Prostate gland (tissue), 2 donors: ENCODE results near the gene GFPT1. TPM values are rescaled to one million over a fixed set of nuclear protein-coding genes. Genes with fewer than 3 reads are reported as not detected.

Source experiments
- DNase-seq: peaks from one replicate; pipeline ENCODE4 v3.0.0-alpha.2; 2019; ENCODE audit warnings: low spot score
- H3K27ac ChIP-seq, 2 donors: fragments of 200-600 bp; sonication (generic); 2 replicates each; pipeline ENCODE4 v1.5.1; 2017 to 2019
- H3K27me3 ChIP-seq: fragments of 200-600 bp; sonication (generic); replicated peaks from 2 replicates; pipeline ENCODE4 v1.5.1; 2019; ENCODE audit not compliant: insufficient read depth
- H3K36me3 ChIP-seq, 2 donors: fragments of 200-600 bp; sonication (generic); 1 replicate in 1 of 2; 2 replicates in 1 of 2; pipeline versions ENCODE4 v1.5.1 to v1.8.1; 2017 to 2019
- H3K4me1 ChIP-seq: fragments of 200-600 bp; sonication (generic); replicated peaks from 2 replicates; pipeline ENCODE4 v1.5.1; 2019
- H3K4me3 ChIP-seq, 2 donors: fragments of 200-600 bp; sonication (generic); 2 replicates each; pipeline ENCODE4 v1.5.1; 2017 to 2019
- H3K9me3 ChIP-seq: fragments of 200-600 bp; sonication (generic); 2 replicates; pipeline ENCODE4 v1.5.1; 2017
- POLR2A ChIP-seq: fragments of 450-650 bp; IDR thresholded peaks from one replicate; pipeline ENCODE4 v1.6.1; 2016; ENCODE audit warnings: antibody characterized with exemption, mild to moderate bottlenecking
- POLR2AphosphoS5 ChIP-seq: sonication (generic); formaldehyde crosslinking; IDR thresholded peaks from one replicate; pipeline ENCODE4 v1.6.1; 2017; ENCODE audit warnings: antibody characterized with exemption
- WGBS: methylation state at CpG from one replicate; pipeline ENCODE4 v1.1.5; 2018; 5-methylcytosine and 5-hydroxymethylcytosine counted together
- intact Hi-C: fragments of 100-400 bp; cut with DNase I; formaldehyde crosslinking; loops from one replicate; pipeline ENCODE4 v1.14.2; 2022
- total RNA-seq, 2 donors: library from RNA; depleted of rRNA; stranded (reverse); fragments of >200 nt; gene quantifications; one replicate each; pipeline ENCODE4 v1.1.0, GENCODE V29; 2016
- TF ChIP-seq, protein P1 (sequence below), 4 experiments: fragments of 200-600 bp in 2 of 4; fragments of 450-650 bp in 2 of 4; sonication (generic) in 2 of 4; IDR thresholded peaks; 1 replicate in 3 of 4; 2 replicates in 1 of 4; pipeline ENCODE4 v1.5.1; 2016 to 2019; ENCODE audit warnings: antibody characterized with exemption in 4 of 4, mild to moderate bottlenecking in 2 of 4, moderate library complexity in 2 of 4

The GFPT1 gene
- total RNA-seq, 2 donors from 2014 or later: 27.4 to 52.7 TPM

DNA sequence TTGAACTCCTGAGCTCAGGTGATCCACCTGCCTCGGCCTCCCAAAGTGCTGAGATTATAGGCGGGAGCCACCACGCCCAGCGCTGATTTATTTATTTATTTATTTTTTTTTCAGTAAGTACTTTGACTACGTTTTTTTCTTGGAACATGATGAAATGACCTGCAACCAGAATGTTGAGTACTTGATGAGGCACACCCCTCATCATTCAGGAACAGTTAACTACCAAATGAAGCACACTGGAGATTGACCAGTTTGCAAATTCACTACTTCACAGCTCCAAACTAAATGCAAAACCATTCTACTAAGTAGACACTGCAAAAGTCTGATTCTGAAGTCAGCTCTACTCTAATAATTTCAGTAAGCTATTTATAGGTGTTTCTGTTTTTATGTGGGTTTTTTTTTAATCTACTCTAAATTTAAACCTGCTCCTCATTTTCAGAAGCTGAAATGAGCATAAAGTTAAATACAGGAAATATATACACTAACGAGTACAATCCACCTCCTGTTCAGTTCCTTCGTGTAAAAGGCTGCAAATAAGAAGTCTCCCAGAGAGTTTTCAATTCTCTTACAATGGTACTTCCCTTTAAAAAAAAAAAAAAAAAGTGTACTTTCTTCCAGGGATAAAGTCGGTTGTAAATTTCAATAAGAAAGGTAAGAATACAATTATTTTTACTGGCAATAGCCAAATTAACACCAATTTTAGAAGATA is 1.4 kb downstream of the GFPT1 start:
- Histone ChIP-seq H3K4me3 (peak overlapping the region; percentile 67 to 99), H3K27ac (peak overlapping the region in 1 of 2 donors; percentile 84), H3K27me3 (no peaks in the 10 kb centered on the region), H3K4me1 (peaks cover 2% of the 10 kb centered on the region), H3K9me3 (no peaks in the 10 kb centered on the region), H3K36me3 (no peaks in the 10 kb centered on the region)
- no peak for DNase-seq
- TF ChIP-seq POLR2A: no peak
- TF ChIP-seq, protein P1, sequence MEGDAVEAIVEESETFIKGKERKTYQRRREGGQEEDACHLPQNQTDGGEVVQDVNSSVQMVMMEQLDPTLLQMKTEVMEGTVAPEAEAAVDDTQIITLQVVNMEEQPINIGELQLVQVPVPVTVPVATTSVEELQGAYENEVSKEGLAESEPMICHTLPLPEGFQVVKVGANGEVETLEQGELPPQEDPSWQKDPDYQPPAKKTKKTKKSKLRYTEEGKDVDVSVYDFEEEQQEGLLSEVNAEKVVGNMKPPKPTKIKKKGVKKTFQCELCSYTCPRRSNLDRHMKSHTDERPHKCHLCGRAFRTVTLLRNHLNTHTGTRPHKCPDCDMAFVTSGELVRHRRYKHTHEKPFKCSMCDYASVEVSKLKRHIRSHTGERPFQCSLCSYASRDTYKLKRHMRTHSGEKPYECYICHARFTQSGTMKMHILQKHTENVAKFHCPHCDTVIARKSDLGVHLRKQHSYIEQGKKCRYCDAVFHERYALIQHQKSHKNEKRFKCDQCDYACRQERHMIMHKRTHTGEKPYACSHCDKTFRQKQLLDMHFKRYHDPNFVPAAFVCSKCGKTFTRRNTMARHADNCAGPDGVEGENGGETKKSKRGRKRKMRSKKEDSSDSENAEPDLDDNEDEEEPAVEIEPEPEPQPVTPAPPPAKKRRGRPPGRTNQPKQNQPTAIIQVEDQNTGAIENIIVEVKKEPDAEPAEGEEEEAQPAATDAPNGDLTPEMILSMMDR (IDR thresholded peaks at IDR 0.05): no peak
- no peak for TF ChIP-seq POLR2AphosphoS5
- 49% methylated on average over 8 of the region's 8 CpGs for WGBS
- intact Hi-C loops: loop anchor here (5.0 kb wide), 2 partner anchors 52 to 257 kb away; partner anchors contain the start of genes AAK1 and NFU1

DNA sequence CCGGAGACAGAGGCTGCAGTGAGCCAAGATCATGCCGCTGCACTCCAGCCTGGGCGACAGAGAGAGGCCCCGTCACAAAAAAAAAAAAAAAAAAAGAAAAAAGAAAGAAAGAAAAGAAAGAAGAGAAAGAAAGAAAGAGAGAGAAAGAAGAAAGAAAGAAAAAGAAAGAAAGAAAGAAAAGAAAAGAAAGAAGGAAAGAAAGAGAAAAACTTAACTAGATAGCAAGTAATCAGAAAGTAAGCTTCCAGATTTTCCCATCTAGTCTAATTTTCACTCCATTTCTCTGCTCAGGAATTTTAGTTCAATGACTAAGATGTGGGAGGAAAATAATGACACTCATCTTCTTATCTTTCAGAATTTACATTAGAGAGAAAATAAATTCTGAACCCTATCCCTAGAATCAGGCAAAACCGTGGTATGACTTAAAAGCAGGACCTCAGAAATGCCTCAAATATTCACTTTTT is 2.4 kb downstream of the GFPT1 start:
- no peaks in the 10 kb centered on the region for H3K27me3 ChIP-seq
- 96% methylated on average over 5 of the region's 5 CpGs for WGBS
- H3K36me3 ChIP-seq: no peaks in the 10 kb centered on the region
- H3K4me3 ChIP-seq: no peak overlapping the region
- no peak overlapping the region for H3K27ac ChIP-seq
- H3K9me3 ChIP-seq: no peaks in the 10 kb centered on the region
- DNase-seq: no peak
- peaks cover 2% of the 10 kb centered on the region for H3K4me1 ChIP-seq
- intact Hi-C loops: loop anchor here (5.0 kb wide), 2 partner anchors 53 to 258 kb away; partner anchors contain the start of genes AAK1 and NFU1
- TF ChIP-seq POLR2A (no peak), POLR2AphosphoS5 (no peak)
- TF ChIP-seq, protein P1 (IDR thresholded peaks at IDR 0.05): no peak

DNA sequence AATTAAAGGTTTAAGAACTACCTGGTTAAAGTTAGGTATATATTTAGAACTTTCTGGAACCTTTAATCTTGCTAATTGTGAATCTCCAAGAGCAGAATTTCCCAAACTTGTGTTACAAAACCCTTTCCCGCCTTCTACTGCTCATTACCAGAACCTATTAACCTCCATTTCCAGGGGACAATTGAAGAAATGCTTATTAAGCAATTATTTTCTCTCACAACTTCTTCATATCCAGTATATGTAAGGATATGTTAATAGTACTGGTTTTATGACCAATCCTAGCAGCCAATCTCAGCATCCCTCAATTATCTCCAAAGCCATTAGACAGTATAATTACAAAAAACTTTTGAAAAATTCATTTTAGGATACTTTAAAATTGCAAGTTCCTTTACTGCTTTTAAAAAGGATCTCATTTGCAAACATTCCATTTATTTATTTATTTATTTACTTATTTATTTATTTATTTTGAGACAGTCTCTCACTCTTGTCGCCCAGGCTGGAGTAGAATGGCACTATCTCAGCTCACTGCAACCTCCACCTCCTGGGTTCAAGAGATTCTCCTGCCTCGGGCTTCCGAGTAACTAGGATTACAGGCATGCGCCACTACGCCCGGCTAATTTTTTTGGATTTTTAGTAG is 3.7 kb downstream of the GFPT1 start:
- Histone ChIP-seq H3K4me3 (no peak overlapping the region), H3K27ac (no peak overlapping the region), H3K4me1 (peaks cover 2% of the 10 kb centered on the region), H3K27me3 (no peaks in the 10 kb centered on the region), H3K36me3 (no peaks in the 10 kb centered on the region), H3K9me3 (no peaks in the 10 kb centered on the region)
- 95% methylated on average over 7 of the region's 7 CpGs for WGBS
- TF ChIP-seq POLR2A (no peak), POLR2AphosphoS5 (no peak)
- TF ChIP-seq, protein P1 (IDR thresholded peaks at IDR 0.05): no peak
- DNase-seq: no peak
- intact Hi-C loops: no loop called here

DNA sequence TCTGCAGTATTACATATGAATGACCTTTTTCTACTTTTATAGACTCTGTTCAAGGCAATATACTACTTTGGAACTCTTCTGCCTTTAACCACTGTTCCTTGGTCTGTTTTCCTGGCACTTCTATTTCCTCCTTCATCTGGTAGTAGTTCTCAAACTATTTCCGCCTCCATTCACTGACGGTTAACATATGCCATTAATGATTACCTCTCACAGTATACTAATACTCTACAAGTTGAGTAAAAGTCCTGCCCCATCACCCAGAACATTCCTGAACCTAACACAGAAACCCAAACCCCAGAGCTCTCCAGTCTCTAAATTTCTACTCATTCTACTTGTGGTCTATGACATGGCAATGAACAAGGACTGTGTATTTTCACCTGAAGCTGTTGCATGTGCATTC is 4.5 kb downstream of the GFPT1 start:
- TF ChIP-seq, protein P1 (IDR thresholded peaks at IDR 0.05): no peak
- Histone ChIP-seq H3K4me3 (no peak overlapping the region), H3K27me3 (no peaks in the 10 kb centered on the region), H3K4me1 (no peaks in the 10 kb centered on the region), H3K27ac (no peak overlapping the region), H3K9me3 (no peaks in the 10 kb centered on the region), H3K36me3 (no peaks in the 10 kb centered on the region)
- 84% methylated on average over 2 of the region's 2 CpGs for WGBS
- DNase-seq: no peak
- intact Hi-C loops: no loop called here
